Endothelial cell (in vitro differentiated cells): ENCODE data around the gene EPB42. TPM values are rescaled to one million over a fixed set of nuclear protein-coding genes. Genes with fewer than 3 reads are reported as not detected.
A peak's percentile ranks its signal among the peaks of the same experiment; 100 is the strongest.

Source experiments
- DNase-seq: peaks from one replicate; pipeline ENCODE4 v3.0.0; 2021; ENCODE audit warnings: low spot score
- H3K27ac Mint-ChIP-seq: one replicate; pipeline ENCODE4 v1.8.0; 2021; ENCODE audit warnings: mixed read lengths, inconsistent platforms; ENCODE audit not compliant: unreplicated experiment
- H3K27me3 Mint-ChIP-seq: one replicate; pipeline ENCODE4 v1.8.0; 2021; ENCODE audit warnings: mild to moderate bottlenecking, moderate library complexity, mixed read lengths, inconsistent platforms; ENCODE audit not compliant: unreplicated experiment
- H3K36me3 Mint-ChIP-seq: one replicate; pipeline ENCODE4 v1.8.0; 2021; ENCODE audit warnings: mild to moderate bottlenecking, low read depth, mixed read lengths, inconsistent platforms; ENCODE audit not compliant: unreplicated experiment
- H3K4me1 Mint-ChIP-seq: one replicate; pipeline ENCODE4 v1.8.0; 2021; ENCODE audit warnings: mild to moderate bottlenecking, mixed read lengths, inconsistent platforms; ENCODE audit not compliant: unreplicated experiment
- H3K4me3 Mint-ChIP-seq: one replicate; pipeline ENCODE4 v1.8.0; 2021; ENCODE audit warnings: mild to moderate bottlenecking, mixed read lengths, inconsistent platforms; ENCODE audit not compliant: unreplicated experiment
- H3K9me3 Mint-ChIP-seq: one replicate; pipeline ENCODE4 v1.8.0; 2021; ENCODE audit warnings: mixed read lengths, inconsistent platforms; ENCODE audit not compliant: unreplicated experiment
- CTCF ChIP-seq: fragments of 200-600 bp; sonication (generic); IDR thresholded peaks from one replicate; pipeline ENCODE4 v1.5.0; 2021; ENCODE audit warnings: antibody characterized with exemption; ENCODE audit not compliant: unreplicated experiment
- total RNA-seq: library from RNA; stranded (reverse); fragmentation: NEBNext Ultra II Directional; extraction: Animal tissue kit (Norgen Biotek cat#: 25700); gene quantifications from one replicate; pipeline ENCODE4 v1.2.1, GENCODE V29; 2021; ENCODE audit not compliant: unreplicated experiment

EPB42 gene
- total RNA-seq, 1 donor from 2014 or later = not detected

GRCh38 chr15:43225201-43225949, 4.6 kb upstream of the EPB42 start:
- peak; percentile 41 for DNase-seq
- H3K36me3 Mint-ChIP-seq = no peaks in the 10 kb centered on the region
- peaks cover 3% of the 10 kb centered on the region for H3K4me1 Mint-ChIP-seq
- peak; percentile 56 for TF ChIP-seq CTCF
- no peaks in the 10 kb centered on the region for H3K9me3 Mint-ChIP-seq
- no peak overlapping the region for H3K4me3 Mint-ChIP-seq
- no peak overlapping the region for H3K27ac Mint-ChIP-seq
- H3K27me3 Mint-ChIP-seq = peaks cover 3% of the 10 kb centered on the region

- TF ChIP-seq CTCF = no peak
- Mint-ChIP-seq H3K4me3 (no peak overlapping the region), H3K27ac (no peak overlapping the region), H3K27me3 (peaks cover 3% of the 10 kb centered on the region), H3K4me1 (peaks cover 3% of the 10 kb centered on the region), H3K9me3 (no peaks in the 10 kb centered on the region), H3K36me3 (no peaks in the 10 kb centered on the region)
- no peak for DNase-seq
Observed at GRCh38 chr15:43221422-43221821, 604 bp upstream of the EPB42 start.

- H3K4me3 Mint-ChIP-seq = no peak overlapping the region
- H3K9me3 Mint-ChIP-seq = no peaks in the 10 kb centered on the region
- H3K27ac Mint-ChIP-seq = no peak overlapping the region
- DNase-seq = no peak
- TF ChIP-seq CTCF = no peak
- no peaks in the 10 kb centered on the region for H3K36me3 Mint-ChIP-seq
- H3K4me1 Mint-ChIP-seq = no peaks in the 10 kb centered on the region
- H3K27me3 Mint-ChIP-seq = no peaks in the 10 kb centered on the region
Observed at GRCh38 chr15:43219929-43220928, 589 bp downstream of the EPB42 start.

GRCh38 chr15:43218908-43219706, 1.7 kb downstream of the EPB42 start:
- Mint-ChIP-seq H3K36me3 (no peaks in the 10 kb centered on the region), H3K4me3 (no peak overlapping the region), H3K9me3 (no peaks in the 10 kb centered on the region), H3K4me1 (no peaks in the 10 kb centered on the region), H3K27me3 (peaks cover 2% of the 10 kb centered on the region), H3K27ac (no peak overlapping the region)
- peak; percentile 55 for TF ChIP-seq CTCF
- DNase-seq = peak; percentile 59
